Activated naive CD8-positive, alpha-beta T cell treated with anti-CD3 and anti-CD28 coated beads, Interleukin-2, amount 50 U/mL, for 24 hours (primary cell): Measurements from ENCODE around the gene OPA1.

Experiments used
- ATAC-seq: fragments of 150-1000 bp; cut with Tn5 transposase; one replicate; pipeline ENCODE4 v1.10.0; 2021
- DNase-seq: peaks from one replicate; pipeline ENCODE4 v3.0.0; 2021
- H3K27ac Mint-ChIP-seq: one replicate; pipeline ENCODE4 v1.8.0; 2021; ENCODE audit warnings: mild to moderate bottlenecking, mixed read lengths
- H3K27me3 Mint-ChIP-seq: one replicate; pipeline ENCODE4 v1.8.0; 2021; ENCODE audit warnings: mixed read lengths
- H3K36me3 Mint-ChIP-seq: one replicate; pipeline ENCODE4 v1.8.0; 2021; ENCODE audit warnings: low read depth, mixed read lengths
- H3K4me1 Mint-ChIP-seq: one replicate; pipeline ENCODE4 v1.8.0; 2021; ENCODE audit warnings: mixed read lengths
- H3K4me3 Mint-ChIP-seq: one replicate; pipeline ENCODE4 v1.8.0; 2021; ENCODE audit warnings: mild to moderate bottlenecking, moderate library complexity, mixed read lengths
- H3K9me3 Mint-ChIP-seq: one replicate; pipeline ENCODE4 v1.8.0; 2021; ENCODE audit warnings: mixed read lengths

Gene OPA1

DNA sequence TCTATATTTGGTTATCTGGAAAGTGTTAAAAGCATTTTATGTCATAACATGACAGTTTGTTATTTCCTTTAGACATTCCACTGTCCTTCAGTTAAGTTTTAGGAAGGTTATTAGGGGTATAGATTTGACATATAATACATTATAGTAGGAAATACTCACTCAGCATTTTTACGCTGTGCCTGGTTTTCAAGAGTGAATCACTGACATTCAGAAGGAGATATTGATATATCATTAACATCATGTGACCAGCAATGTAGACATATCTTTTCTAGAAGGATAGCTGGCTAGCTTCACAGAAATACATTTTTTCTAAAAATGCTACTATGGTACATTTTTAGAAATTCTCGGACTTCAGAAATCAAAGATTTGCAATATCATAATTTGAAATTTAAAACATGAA, 57.6 kb downstream of the OPA1 start:
- peaks cover 40% of the 10 kb centered on the region for H3K36me3 Mint-ChIP-seq

GRCh38 chr3:193655831-193656433, 62.9 kb downstream of the OPA1 start:
- no peaks in the 10 kb centered on the region for H3K9me3 Mint-ChIP-seq
- H3K27me3 Mint-ChIP-seq = no peaks in the 10 kb centered on the region
- no peaks in the 10 kb centered on the region for H3K4me1 Mint-ChIP-seq
- no peak for ATAC-seq
- no peak for DNase-seq
- peaks cover 41% of the 10 kb centered on the region for H3K36me3 Mint-ChIP-seq
- no peak overlapping the region for H3K27ac Mint-ChIP-seq
- H3K4me3 Mint-ChIP-seq = no peak overlapping the region

More for the DNA sequence above, 57.6 kb downstream of the OPA1 start:
- no peak for ATAC-seq
- Mint-ChIP-seq H3K27ac (no peak overlapping the region), H3K9me3 (no peaks in the 10 kb centered on the region), H3K27me3 (no peaks in the 10 kb centered on the region), H3K4me3 (no peak overlapping the region), H3K4me1 (no peaks in the 10 kb centered on the region)
- no peak for DNase-seq

GRCh38 chr3:193656445-193656844, 63.4 kb downstream of the OPA1 start:
- Mint-ChIP-seq H3K9me3 (no peaks in the 10 kb centered on the region), H3K36me3 (peaks cover 43% of the 10 kb centered on the region), H3K4me3 (no peak overlapping the region), H3K27ac (no peak overlapping the region), H3K27me3 (no peaks in the 10 kb centered on the region), H3K4me1 (no peaks in the 10 kb centered on the region)
- ATAC-seq = no peak
- no peak for DNase-seq

DNA sequence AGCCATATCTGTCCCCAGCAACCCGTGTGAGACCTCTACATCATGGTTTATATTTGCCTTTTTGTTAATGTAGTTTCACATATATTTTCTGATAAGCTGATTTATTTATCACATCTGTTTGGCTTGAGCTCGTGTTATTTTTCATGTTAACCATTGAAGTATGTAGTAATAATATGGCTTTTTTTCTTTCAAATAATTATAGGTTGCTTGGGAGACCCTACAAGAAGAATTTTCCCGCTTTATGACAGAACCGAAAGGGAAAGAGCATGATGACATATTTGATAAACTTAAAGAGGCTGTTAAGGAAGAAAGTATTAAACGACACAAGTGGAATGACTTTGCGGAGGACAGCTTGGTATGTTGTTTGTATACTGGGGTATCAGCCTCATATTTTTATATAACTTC, 63.9 kb downstream of the OPA1 start:
- H3K27me3 Mint-ChIP-seq = no peaks in the 10 kb centered on the region
- H3K4me3 Mint-ChIP-seq = no peak overlapping the region
- no peaks in the 10 kb centered on the region for H3K4me1 Mint-ChIP-seq
- ATAC-seq (no peak), DNase-seq (no peak)
- H3K27ac Mint-ChIP-seq = no peak overlapping the region
- H3K36me3 Mint-ChIP-seq = peaks cover 47% of the 10 kb centered on the region
- H3K9me3 Mint-ChIP-seq = no peaks in the 10 kb centered on the region

DNA sequence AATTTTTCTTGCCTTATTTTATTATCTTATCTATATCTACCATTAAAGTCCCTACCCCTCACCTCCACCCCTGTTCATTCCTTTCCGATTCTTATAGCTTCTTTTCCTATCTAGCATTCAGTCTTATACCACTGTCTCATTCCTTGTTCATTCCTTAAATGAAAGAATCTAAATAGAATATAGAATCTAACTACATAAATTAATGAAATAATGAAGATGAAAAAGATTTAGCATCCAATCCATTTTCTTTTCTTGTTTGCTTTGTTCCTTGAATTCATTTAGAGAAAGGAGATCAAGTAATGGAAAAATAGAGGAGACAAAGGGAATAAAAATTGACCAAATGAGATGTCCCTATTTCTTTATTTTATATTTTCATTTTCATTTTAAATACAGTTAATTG, 67.2 kb downstream of the OPA1 start:
- H3K27me3 Mint-ChIP-seq = no peaks in the 10 kb centered on the region
- H3K4me1 Mint-ChIP-seq = no peaks in the 10 kb centered on the region
- DNase-seq = no peak
- no peak for ATAC-seq
- no peaks in the 10 kb centered on the region for H3K9me3 Mint-ChIP-seq
- H3K36me3 Mint-ChIP-seq = peaks cover 49% of the 10 kb centered on the region
- H3K4me3 Mint-ChIP-seq = no peak overlapping the region
- no peak overlapping the region for H3K27ac Mint-ChIP-seq

DNA sequence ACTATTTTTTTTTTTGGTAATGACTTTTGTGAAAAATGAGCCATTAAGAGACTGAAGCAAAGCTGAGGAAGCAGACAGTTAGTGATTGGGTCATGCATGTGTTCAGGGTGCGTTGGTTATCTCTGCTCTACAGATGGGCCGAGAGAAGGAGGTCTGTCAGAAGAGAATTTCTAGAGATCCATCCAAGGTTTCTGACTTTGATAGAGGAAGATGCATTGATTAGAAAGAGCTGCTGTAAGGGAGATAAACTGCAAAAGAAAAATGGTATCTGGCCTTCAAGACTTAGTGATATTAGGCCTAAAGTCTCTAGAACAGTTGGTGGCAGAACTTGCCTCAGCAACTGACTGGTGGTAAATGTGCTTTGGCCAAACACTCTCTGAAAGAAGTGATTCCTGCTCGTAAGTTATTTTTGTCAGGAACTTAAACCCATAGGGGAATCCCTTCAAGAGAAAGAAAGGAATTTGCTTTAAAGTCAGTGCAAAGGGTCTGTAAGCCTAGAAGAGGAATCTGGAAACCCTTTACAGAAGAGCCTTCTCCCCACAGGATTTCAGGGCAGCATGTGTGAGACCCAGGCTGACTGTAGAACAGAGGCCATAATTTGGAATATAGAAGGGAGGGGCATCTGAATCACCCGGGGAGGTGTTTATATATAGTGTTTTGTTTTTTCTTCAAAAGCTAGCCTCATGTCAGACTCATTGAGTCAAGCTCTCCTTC, 67.8 kb downstream of the OPA1 start:
- Mint-ChIP-seq H3K27me3 (no peaks in the 10 kb centered on the region), H3K27ac (peak overlapping the region; percentile 8), H3K36me3 (peaks cover 49% of the 10 kb centered on the region)

GRCh38 chr3:193662757-193663322, 69.8 kb downstream of the OPA1 start:
- ATAC-seq (no peak), DNase-seq (no peak)
- Mint-ChIP-seq H3K36me3 (peaks cover 43% of the 10 kb centered on the region), H3K4me3 (no peak overlapping the region), H3K27me3 (no peaks in the 10 kb centered on the region), H3K27ac (no peak overlapping the region), H3K4me1 (no peaks in the 10 kb centered on the region), H3K9me3 (no peaks in the 10 kb centered on the region)

More for the DNA sequence above, 67.8 kb downstream of the OPA1 start:
- Mint-ChIP-seq H3K4me1 (no peaks in the 10 kb centered on the region), H3K9me3 (no peaks in the 10 kb centered on the region), H3K4me3 (no peak overlapping the region)
- ATAC-seq = no peak
- no peak for DNase-seq

- no peak for ATAC-seq
- H3K4me1 Mint-ChIP-seq = no peaks in the 10 kb centered on the region
- H3K27ac Mint-ChIP-seq = no peak overlapping the region
- no peaks in the 10 kb centered on the region for H3K27me3 Mint-ChIP-seq
- H3K36me3 Mint-ChIP-seq = peaks cover 50% of the 10 kb centered on the region
- no peak for DNase-seq
- H3K9me3 Mint-ChIP-seq = no peaks in the 10 kb centered on the region
- no peak overlapping the region for H3K4me3 Mint-ChIP-seq
Measured at GRCh38 chr3:193665370-193665989, 72.5 kb downstream of the OPA1 start.

- Mint-ChIP-seq H3K9me3 (no peaks in the 10 kb centered on the region), H3K4me1 (peaks cover 10% of the 10 kb centered on the region), H3K27ac (no peak overlapping the region), H3K27me3 (no peaks in the 10 kb centered on the region), H3K4me3 (no peak overlapping the region), H3K36me3 (peaks cover 45% of the 10 kb centered on the region)
- no peak for ATAC-seq
- no peak for DNase-seq
Measured at GRCh38 chr3:193673845-193674244, 80.8 kb downstream of the OPA1 start.

DNA sequence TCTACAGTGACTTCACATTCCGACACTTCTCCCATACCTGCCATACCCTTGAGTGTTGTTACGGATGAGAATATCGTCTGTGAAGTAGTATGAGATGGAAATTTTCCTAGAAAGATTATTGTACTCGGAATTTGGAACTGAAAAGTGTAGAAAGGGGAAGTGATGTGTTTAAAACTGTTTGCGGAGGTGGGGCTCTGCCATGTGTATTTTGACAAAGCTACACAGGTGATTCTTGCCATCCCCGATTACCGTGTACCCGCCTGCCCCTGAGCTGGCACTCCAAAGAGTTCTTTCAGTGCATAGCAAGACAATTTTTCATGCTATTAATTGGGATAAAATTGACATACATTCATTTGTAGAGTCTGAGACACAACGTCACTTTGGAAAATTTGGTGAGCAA, 81.7 kb downstream of the OPA1 start:
- no peak for ATAC-seq
- H3K9me3 Mint-ChIP-seq = no peaks in the 10 kb centered on the region
- no peak overlapping the region for H3K27ac Mint-ChIP-seq
- no peaks in the 10 kb centered on the region for H3K27me3 Mint-ChIP-seq
- DNase-seq = no peak
- H3K4me1 Mint-ChIP-seq = peaks cover 10% of the 10 kb centered on the region
- H3K36me3 Mint-ChIP-seq = peaks cover 38% of the 10 kb centered on the region
- no peak overlapping the region for H3K4me3 Mint-ChIP-seq

- Mint-ChIP-seq H3K4me3 (no peak overlapping the region), H3K27me3 (no peaks in the 10 kb centered on the region), H3K36me3 (peaks cover 40% of the 10 kb centered on the region), H3K4me1 (peaks cover 10% of the 10 kb centered on the region), H3K27ac (no peak overlapping the region), H3K9me3 (no peaks in the 10 kb centered on the region)
- DNase-seq (no peak), ATAC-seq (peak; percentile 85)
Measured at GRCh38 chr3:193677734-193678133, 84.7 kb downstream of the OPA1 start.

- Mint-ChIP-seq H3K4me1 (peaks cover 10% of the 10 kb centered on the region), H3K4me3 (no peak overlapping the region), H3K36me3 (peaks cover 40% of the 10 kb centered on the region), H3K9me3 (no peaks in the 10 kb centered on the region), H3K27ac (no peak overlapping the region), H3K27me3 (no peaks in the 10 kb centered on the region)
- no peak for ATAC-seq
- no peak for DNase-seq
Measured at GRCh38 chr3:193680220-193680619, 87.2 kb downstream of the OPA1 start.

GRCh38 chr3:193681631-193682030, 88.6 kb downstream of the OPA1 start:
- no peak overlapping the region for H3K27ac Mint-ChIP-seq
- H3K9me3 Mint-ChIP-seq = no peaks in the 10 kb centered on the region
- H3K27me3 Mint-ChIP-seq = no peaks in the 10 kb centered on the region
- ATAC-seq = no peak
- peaks cover 30% of the 10 kb centered on the region for H3K36me3 Mint-ChIP-seq
- no peak for DNase-seq
- H3K4me1 Mint-ChIP-seq = peaks cover 10% of the 10 kb centered on the region
- no peak overlapping the region for H3K4me3 Mint-ChIP-seq

DNA sequence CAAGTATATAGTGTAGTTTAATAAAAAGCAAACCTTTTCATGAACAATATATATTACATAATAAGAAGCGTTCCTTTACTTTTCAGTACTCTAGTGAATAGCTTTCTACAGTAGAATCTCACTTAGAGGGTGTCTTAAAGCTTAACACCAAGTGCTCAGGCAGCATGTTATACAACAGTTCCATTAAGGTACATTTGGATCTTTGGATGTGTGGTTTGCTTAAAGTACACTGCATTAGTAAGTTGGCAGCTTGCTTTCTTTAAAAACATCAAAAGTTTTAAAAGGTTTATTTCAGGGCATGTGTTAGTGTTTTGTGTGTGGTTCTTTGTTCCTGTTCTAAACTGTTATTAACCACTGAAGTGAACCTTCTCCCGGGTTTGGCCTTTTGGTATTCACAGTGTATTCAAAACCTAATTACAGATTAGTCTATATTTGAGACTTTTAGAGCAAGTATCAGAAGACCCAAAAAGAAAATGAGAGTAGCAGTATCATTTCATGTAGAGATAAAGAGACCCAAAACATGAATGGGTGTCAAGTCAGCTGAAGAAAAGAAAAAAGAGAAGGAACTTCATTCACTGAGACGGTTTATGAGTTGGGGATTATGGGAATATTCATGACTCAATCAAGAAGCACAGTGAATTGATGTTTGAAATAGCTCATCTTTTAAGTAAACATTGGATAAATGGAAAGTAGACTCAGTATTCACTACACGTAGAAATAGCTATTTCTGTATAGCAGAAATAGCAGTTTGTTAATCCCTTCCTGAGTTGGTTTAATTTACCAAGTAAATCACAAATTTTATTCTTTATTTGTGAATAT, 93.9 kb downstream of the OPA1 start:
- ATAC-seq (no peak), DNase-seq (no peak)
- Mint-ChIP-seq H3K27ac (no peak overlapping the region), H3K4me1 (no peaks in the 10 kb centered on the region), H3K36me3 (peaks cover 21% of the 10 kb centered on the region), H3K4me3 (no peak overlapping the region), H3K27me3 (no peaks in the 10 kb centered on the region), H3K9me3 (no peaks in the 10 kb centered on the region)
